ENCODE data around the gene ARHGAP10.

The ARHGAP10 gene

DNA sequence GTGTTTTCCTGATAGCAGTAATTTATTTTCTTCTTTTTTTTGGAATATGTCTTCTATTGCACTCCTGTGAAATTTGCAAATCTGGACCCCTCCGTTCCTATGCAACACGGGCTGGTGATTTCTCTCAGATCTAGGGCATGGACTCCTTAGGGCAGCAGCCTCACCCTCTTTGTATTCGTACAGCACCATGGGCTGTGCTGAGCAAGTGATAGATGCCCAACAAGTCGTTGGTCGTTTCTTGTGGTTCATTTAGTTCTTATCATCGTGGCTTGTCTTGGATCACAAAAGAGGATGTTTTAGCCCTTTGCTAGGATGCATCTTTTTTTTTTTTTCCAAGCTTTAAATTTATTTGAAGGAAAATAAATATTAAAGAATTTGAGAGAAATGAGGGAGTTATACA is 82.1 kb downstream of the ARHGAP10 start:
- H3K4me1 ChIP-seq (ENCODE audit: low read depth, poor library complexity, severe bottlenecking), result peaks cover 12% of the 10 kb centered on the region
- no peak overlapping the region for H3K4me2 ChIP-seq
- no peaks in the 10 kb centered on the region for H3K27me3 ChIP-seq (ENCODE audit: insufficient read depth, low read depth)
- peaks cover 94% of the 10 kb centered on the region for H3K79me2 ChIP-seq (ENCODE audit: insufficient read depth, low read depth)
- H3K9ac ChIP-seq, result no peak overlapping the region
- no peak overlapping the region for H3K4me3 ChIP-seq (IDR thresholded peaks at IDR 0.05; ENCODE audit: insufficient read depth, low read depth, low read length)
- H4K20me1 ChIP-seq (ENCODE audit: insufficient read depth), result peaks cover 19% of the 10 kb centered on the region
- H3K27ac ChIP-seq, result no peak overlapping the region
- H3K36me3 ChIP-seq (ENCODE audit: insufficient read depth), result no peaks in the 10 kb centered on the region
- no peak overlapping the region for H2AFZ ChIP-seq (ENCODE audit: low read depth)
- TF ChIP-seq, protein P1, sequence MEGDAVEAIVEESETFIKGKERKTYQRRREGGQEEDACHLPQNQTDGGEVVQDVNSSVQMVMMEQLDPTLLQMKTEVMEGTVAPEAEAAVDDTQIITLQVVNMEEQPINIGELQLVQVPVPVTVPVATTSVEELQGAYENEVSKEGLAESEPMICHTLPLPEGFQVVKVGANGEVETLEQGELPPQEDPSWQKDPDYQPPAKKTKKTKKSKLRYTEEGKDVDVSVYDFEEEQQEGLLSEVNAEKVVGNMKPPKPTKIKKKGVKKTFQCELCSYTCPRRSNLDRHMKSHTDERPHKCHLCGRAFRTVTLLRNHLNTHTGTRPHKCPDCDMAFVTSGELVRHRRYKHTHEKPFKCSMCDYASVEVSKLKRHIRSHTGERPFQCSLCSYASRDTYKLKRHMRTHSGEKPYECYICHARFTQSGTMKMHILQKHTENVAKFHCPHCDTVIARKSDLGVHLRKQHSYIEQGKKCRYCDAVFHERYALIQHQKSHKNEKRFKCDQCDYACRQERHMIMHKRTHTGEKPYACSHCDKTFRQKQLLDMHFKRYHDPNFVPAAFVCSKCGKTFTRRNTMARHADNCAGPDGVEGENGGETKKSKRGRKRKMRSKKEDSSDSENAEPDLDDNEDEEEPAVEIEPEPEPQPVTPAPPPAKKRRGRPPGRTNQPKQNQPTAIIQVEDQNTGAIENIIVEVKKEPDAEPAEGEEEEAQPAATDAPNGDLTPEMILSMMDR (conservative IDR thresholded peaks at IDR 0.05; ENCODE audit: low read depth, low read length), result no peak

DNA sequence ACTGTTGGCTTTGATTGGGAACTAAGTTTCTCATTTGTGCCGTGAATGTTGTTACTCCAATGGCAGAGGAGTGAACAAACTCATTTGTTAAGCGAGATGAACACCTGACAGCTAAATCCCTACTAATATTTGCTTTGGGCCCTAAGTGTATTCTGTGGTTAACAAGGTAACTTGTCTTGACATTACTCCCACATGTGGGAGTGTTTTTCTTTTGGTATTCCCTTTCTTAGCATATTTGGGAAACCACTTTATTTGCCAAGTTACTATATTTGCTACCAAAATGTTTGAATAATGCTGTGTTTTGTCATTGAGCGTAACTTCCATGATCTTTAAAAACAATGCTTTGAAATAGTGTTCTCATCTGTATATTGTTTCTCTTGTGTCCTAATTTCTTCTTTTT is 82.5 kb downstream of the ARHGAP10 start:
- H3K9ac ChIP-seq, result no peak overlapping the region
- no peak overlapping the region for H3K27ac ChIP-seq
- peaks cover 12% of the 10 kb centered on the region for H3K4me1 ChIP-seq (ENCODE audit: low read depth, poor library complexity, severe bottlenecking)
- H3K27me3 ChIP-seq (ENCODE audit: insufficient read depth, low read depth), result no peaks in the 10 kb centered on the region
- H2AFZ ChIP-seq (ENCODE audit: low read depth), result no peak overlapping the region
- H3K4me2 ChIP-seq, result no peak overlapping the region
- H3K4me3 ChIP-seq (IDR thresholded peaks at IDR 0.05; ENCODE audit: insufficient read depth, low read depth, low read length), result no peak overlapping the region
- H4K20me1 ChIP-seq (ENCODE audit: insufficient read depth), result peaks cover 19% of the 10 kb centered on the region
- no peaks in the 10 kb centered on the region for H3K36me3 ChIP-seq (ENCODE audit: insufficient read depth)
- H3K79me2 ChIP-seq (ENCODE audit: insufficient read depth, low read depth), result peaks cover 92% of the 10 kb centered on the region
- TF ChIP-seq, protein P1 (conservative IDR thresholded peaks at IDR 0.05; ENCODE audit: low read depth, low read length), result no peak

DNA sequence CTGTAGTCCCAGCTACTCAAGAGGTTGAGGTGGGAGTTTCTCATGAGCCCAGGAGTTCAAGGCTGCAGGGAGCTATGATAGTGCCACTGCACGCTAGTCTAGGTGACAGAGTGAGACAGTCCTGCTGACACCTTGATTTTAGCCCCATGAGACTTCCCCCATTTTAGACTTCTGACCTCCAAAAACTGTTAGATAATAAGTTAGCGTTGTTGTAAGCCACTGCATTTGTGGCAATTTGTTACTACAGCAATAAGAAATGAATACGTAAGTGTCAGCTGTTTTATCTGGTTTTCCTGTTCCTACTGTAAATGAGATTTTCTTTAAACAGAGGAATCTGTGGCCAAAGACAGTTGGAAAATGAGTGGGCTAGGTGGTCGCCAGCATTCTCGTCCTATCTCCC is 83.9 kb downstream of the ARHGAP10 start:
- H3K4me1 ChIP-seq (ENCODE audit: low read depth, poor library complexity, severe bottlenecking), result peaks cover 21% of the 10 kb centered on the region

DNA sequence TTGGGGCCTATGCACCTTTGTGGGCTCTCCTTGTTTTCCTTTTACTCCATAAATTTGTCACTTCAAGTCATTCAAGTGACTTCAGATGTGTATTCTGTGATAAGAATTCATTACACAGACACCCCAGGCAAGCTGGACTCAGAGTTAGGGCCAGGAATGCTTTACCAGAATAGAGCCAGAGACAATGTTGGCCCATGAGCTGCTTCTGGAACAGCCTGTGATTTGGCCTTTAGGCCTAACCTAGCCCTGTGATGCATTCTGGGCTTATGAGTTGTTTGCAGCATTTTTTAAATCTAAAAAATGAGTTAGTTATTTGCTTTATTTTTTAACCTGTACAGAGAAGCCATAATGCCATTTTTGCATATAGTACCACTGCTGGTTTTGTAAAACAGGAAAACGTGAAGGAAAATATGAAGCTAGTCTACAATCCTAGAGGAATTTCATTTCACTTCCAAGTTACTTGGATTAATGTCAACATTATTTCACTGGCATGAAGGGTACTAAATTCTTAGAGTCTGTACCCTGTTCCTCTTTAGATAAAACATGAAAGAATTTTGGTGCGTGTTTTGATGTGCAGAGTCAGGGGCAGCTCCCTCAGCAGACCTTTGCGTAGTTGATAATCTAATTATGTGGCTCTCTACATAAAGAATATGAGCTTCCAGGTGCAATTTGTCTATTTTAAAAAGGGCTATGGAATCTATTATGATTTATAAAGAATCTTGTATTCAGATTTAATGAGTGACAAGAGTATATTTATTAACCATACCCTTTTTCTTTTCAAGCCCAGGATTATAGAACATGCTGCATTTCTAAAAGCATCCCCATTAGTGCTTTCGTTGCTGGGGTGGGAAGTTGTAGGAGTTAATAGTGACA is 84.7 kb downstream of the ARHGAP10 start:
- Histone ChIP-seq H4K20me1 (ENCODE audit: insufficient read depth) (peaks cover 13% of the 10 kb centered on the region), H3K4me2 (no peak overlapping the region), H3K9ac (no peak overlapping the region), H2AFZ (ENCODE audit: low read depth) (no peak overlapping the region), H3K27me3 (ENCODE audit: insufficient read depth, low read depth) (no peaks in the 10 kb centered on the region), H3K79me2 (ENCODE audit: insufficient read depth, low read depth) (peaks cover 87% of the 10 kb centered on the region), H3K27ac (no peak overlapping the region), H3K36me3 (ENCODE audit: insufficient read depth) (no peaks in the 10 kb centered on the region), H3K4me1 (ENCODE audit: low read depth, poor library complexity, severe bottlenecking) (peaks cover 30% of the 10 kb centered on the region), H3K4me3 (IDR thresholded peaks at IDR 0.05; ENCODE audit: insufficient read depth, low read depth, low read length) (no peak overlapping the region)
- TF ChIP-seq, protein P1 (conservative IDR thresholded peaks at IDR 0.05; ENCODE audit: low read depth, low read length), result no peak

More for the DNA sequence above, 83.9 kb downstream of the ARHGAP10 start:
- no peak overlapping the region for H3K4me2 ChIP-seq
- peaks cover 14% of the 10 kb centered on the region for H4K20me1 ChIP-seq (ENCODE audit: insufficient read depth)
- H3K9ac ChIP-seq, result no peak overlapping the region
- TF ChIP-seq, protein P1 (conservative IDR thresholded peaks at IDR 0.05; ENCODE audit: low read depth, low read length), result no peak
- no peaks in the 10 kb centered on the region for H3K36me3 ChIP-seq (ENCODE audit: insufficient read depth)
- no peak overlapping the region for H3K27ac ChIP-seq
- H3K79me2 ChIP-seq (ENCODE audit: insufficient read depth, low read depth), result peaks cover 87% of the 10 kb centered on the region
- no peak overlapping the region for H3K4me3 ChIP-seq (IDR thresholded peaks at IDR 0.05; ENCODE audit: insufficient read depth, low read depth, low read length)
- no peaks in the 10 kb centered on the region for H3K27me3 ChIP-seq (ENCODE audit: insufficient read depth, low read depth)
- H2AFZ ChIP-seq (ENCODE audit: low read depth), result no peak overlapping the region

Data from KMS-11 (cell line).